Stimulated activated CD4-positive, alpha-beta T cell treated with anti-CD3 and anti-CD28 coated beads, Interleukin-15, amount 100 ng/mL, for 24 hours (primary cell): ENCODE results near the gene HOXC9.

Experiments
- DNase-seq: peaks from one replicate; pipeline ENCODE4 v3.0.0-alpha.2; 2020

Gene HOXC9

GRCh38 chr12:54000116-54001114 lies at the start of gene HOXC9:
Gene HOXC9, plus strand, starts transcription at chr12:54000161. Its CDS starts 28 bp downstream, at chr12:54000189.
- no peak for DNase-seq

GRCh38 chr12:53950437-53950773 lies 49.6 kb upstream of the HOXC9 start:
- no peak for DNase-seq

GRCh38 chr12:53950789-53951576 lies 49.0 kb upstream of the HOXC9 start:
- DNase-seq: no peak

GRCh38 chr12:53951577-53952334 lies 48.2 kb upstream of the HOXC9 start:
- no peak for DNase-seq

- no peak for DNase-seq
These were observed 47.6 kb upstream of the HOXC9 start for GRCh38 chr12:53952335-53952694.

- no peak for DNase-seq
These were observed 46.9 kb upstream of the HOXC9 start for GRCh38 chr12:53952871-53953734.

- no peak for DNase-seq
These were observed 45.9 kb upstream of the HOXC9 start for GRCh38 chr12:53953831-53954693.

GRCh38 chr12:53954694-53955035 lies 45.3 kb upstream of the HOXC9 start, which contains the start of gene HOXC12:
Gene HOXC12, plus strand, starts transcription at chr12:53954903. Its CDS starts 27 bp downstream, at chr12:53954930.
- no peak for DNase-seq

GRCh38 chr12:53955036-53955775 lies 44.8 kb upstream of the HOXC9 start:
- no peak for DNase-seq

GRCh38 chr12:53955776-53956250 lies 44.1 kb upstream of the HOXC9 start:
- no peak for DNase-seq

- DNase-seq: peak; percentile 26
These were observed 43.6 kb upstream of the HOXC9 start for GRCh38 chr12:53956251-53956887.

GRCh38 chr12:53956914-53957536 lies 42.9 kb upstream of the HOXC9 start:
- no peak for DNase-seq

GRCh38 chr12:53958128-53958527 lies 41.8 kb upstream of the HOXC9 start:
- DNase-seq: no peak

GRCh38 chr12:53959314-53959713 lies 40.6 kb upstream of the HOXC9 start:
- no peak for DNase-seq

GRCh38 chr12:53960187-53961024 lies 39.6 kb upstream of the HOXC9 start:
- DNase-seq: no peak

- no peak for DNase-seq
These were observed 38.8 kb upstream of the HOXC9 start for GRCh38 chr12:53961025-53961761.

GRCh38 chr12:53963005-53963404 lies 37.0 kb upstream of the HOXC9 start:
- no peak for DNase-seq
